Right lobe of liver (tissue), 6 donors: ENCODE results near the gene WDR1. TPM values are rescaled to one million over a fixed set of nuclear protein-coding genes. Genes with fewer than 3 reads are reported as not detected.

Source experiments
- ATAC-seq, 4 donors: fragments of 200-7000 bp; cut with Tn5 transposase; one replicate each; pipeline ENCODE4 v1.9.1; 2020; ENCODE audit warnings: mild to moderate bottlenecking in 4 of 4, moderate library complexity in 4 of 4
- DNase-seq, 3 donors: peaks; one replicate each; pipeline ENCODE4 v3.0.0-alpha.2; 2020
- H3K27ac ChIP-seq, 3 donors: fragments of 200-600 bp; one replicate each; pipeline ENCODE4 v1.8.0; 2022
- H3K27me3 ChIP-seq, 2 donors: fragments of 200-600 bp; one replicate each; pipeline ENCODE4 v1.8.0; 2022
- H3K36me3 ChIP-seq, 4 donors: fragments of 200-600 bp; sonication (generic) in 1 of 4; one replicate each; pipeline versions ENCODE4 v1.5.1 to v1.8.0; 2017 to 2022; ENCODE audit warnings: control low read depth in 1 of 4
- H3K4me1 ChIP-seq, 4 donors: fragments of 200-600 bp; sonication (generic) in 1 of 4; one replicate each; pipeline versions ENCODE4 v1.5.1 to v1.8.0; 2017 to 2022; ENCODE audit warnings: control low read depth in 1 of 4
- H3K4me3 ChIP-seq, 3 donors: fragments of 200-600 bp; one replicate each; pipeline ENCODE4 v1.8.0; 2022
- H3K9me3 ChIP-seq, 4 donors: fragments of 200-600 bp; sonication (generic) in 1 of 4; one replicate each; pipeline versions ENCODE4 v1.5.1 to v1.8.0; 2017 to 2022; ENCODE audit warnings: control low read depth in 1 of 4
- POLR2A ChIP-seq: fragments of 450-650 bp; IDR thresholded peaks from one replicate; pipeline ENCODE4 v1.6.1; 2017; ENCODE audit warnings: antibody characterized with exemption, mild to moderate bottlenecking
- whole genome bisulfite sequencing: methylation state at CpG from one replicate; pipeline ENCODE4 v1.1.6; 2018; ENCODE audit warnings: low coverage, low lambda C conversion rate; ENCODE audit not compliant: insufficient coverage; ENCODE audit errors: missing lambda C conversion rate; 5-methylcytosine and 5-hydroxymethylcytosine counted together
- intact Hi-C, 2 donors: fragments of 100-400 bp; cut with DNase I; formaldehyde crosslinking; loops; one replicate each; pipeline versions ENCODE4 v1.11.2 to v1.14.1; 2022
- total RNA-seq, 6 experiments: library from RNA; depleted of rRNA in 2 of 6; stranded (reverse); fragments of >200 nt in 2 of 6; fragmentation: NEBNext Ultra II Directional in 3 of 6; extraction: Animal tissue kit (Norgen Biotek cat#: 25700) in 3 of 6; gene quantifications; one replicate each; pipeline versions ENCODE4 v1.1.0 to v1.2.4, GENCODE V29; 2016 to 2023
- TF ChIP-seq, protein P1 (sequence below), 4 donors: fragments of 200-600 bp in 3 of 4; fragments of 450-650 bp in 1 of 4; IDR thresholded peaks; one replicate each; pipeline versions ENCODE4 v1.5.1 to v1.8.0; 2016 to 2022; ENCODE audit warnings: antibody characterized with exemption in 4 of 4, mild to moderate bottlenecking in 2 of 4
- donor health status: DM: no; HTN: yes; CAD: no.
- donor health status: DM: no; HTN: no; CAD: no.
- donor health status: DM: no; HTN: no; CAD: no.
- donor health status: DM: no; HTN: yes; CAD: no.
- donor health status: DM: no; HTN: yes; CAD: no.

WDR1 gene
- total RNA-seq, 6 experiments from 2014 or later = 65.1 to 149 (median 76.4) TPM

DNA sequence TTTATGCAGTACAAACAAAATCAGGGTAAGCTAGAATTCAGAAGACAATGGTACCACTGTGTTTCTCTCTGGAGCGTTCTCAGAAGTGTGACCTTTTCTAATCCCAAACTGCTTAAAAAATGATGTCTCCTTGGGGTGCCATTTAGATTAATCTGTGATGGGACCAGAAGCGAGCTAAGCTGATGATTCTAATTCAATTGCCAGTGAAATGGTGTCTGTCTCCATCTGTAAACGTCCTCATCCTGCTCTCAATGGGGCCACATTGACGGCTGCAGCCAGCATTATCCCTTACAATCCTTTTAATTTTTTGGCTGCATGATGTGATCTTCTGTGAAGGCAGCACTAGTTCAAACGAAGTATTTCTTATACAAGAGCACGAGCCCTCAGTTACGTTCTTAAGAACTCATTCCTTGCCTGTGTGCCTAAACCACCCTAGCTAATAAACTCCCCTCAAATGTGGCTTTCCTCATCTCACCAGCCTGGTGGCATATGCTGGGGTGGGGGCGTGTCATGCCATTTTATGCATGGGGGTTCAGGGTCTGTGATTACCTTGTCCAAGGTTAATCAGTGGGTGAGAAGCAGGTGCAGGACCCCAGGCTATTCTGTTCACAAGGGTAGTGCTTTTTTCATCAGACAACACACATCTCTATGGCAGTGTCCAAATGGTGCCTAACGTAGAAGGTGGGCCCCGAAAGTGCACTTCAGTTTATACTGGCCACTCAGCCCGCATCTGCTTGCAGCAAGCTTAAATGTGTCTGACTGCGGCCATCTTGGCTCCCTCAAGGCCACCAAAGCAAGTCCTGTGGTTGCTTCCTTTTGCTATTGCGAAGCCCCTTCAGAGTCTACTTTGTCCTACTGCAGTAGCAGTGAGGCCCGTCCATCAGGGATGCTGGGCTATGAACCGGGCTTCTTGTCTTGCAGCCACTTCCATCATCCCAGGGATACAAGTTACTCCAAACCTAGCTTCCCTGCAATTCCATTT lies 49.6 kb downstream of the WDR1 start:
- H3K27ac ChIP-seq = no peak overlapping the region
- 87% methylated on average over 6 of the region's 15 CpGs for WGBS
- ATAC-seq (no peak), DNase-seq (no peak)
- intact Hi-C loops = no loop called here
- no peaks in the 10 kb centered on the region for H3K27me3 ChIP-seq
- TF ChIP-seq, protein P1, sequence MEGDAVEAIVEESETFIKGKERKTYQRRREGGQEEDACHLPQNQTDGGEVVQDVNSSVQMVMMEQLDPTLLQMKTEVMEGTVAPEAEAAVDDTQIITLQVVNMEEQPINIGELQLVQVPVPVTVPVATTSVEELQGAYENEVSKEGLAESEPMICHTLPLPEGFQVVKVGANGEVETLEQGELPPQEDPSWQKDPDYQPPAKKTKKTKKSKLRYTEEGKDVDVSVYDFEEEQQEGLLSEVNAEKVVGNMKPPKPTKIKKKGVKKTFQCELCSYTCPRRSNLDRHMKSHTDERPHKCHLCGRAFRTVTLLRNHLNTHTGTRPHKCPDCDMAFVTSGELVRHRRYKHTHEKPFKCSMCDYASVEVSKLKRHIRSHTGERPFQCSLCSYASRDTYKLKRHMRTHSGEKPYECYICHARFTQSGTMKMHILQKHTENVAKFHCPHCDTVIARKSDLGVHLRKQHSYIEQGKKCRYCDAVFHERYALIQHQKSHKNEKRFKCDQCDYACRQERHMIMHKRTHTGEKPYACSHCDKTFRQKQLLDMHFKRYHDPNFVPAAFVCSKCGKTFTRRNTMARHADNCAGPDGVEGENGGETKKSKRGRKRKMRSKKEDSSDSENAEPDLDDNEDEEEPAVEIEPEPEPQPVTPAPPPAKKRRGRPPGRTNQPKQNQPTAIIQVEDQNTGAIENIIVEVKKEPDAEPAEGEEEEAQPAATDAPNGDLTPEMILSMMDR (IDR thresholded peaks at IDR 0.05) = no peak
- TF ChIP-seq POLR2A = no peak
- H3K36me3 ChIP-seq = no peaks in the 10 kb centered on the region
- H3K9me3 ChIP-seq = no peaks in the 10 kb centered on the region
- peaks cover 0 to 5% (median 0%) of the 10 kb centered on the region in 4 donors for H3K4me1 ChIP-seq
- no peak overlapping the region for H3K4me3 ChIP-seq

- H3K27me3 ChIP-seq = no peaks in the 10 kb centered on the region
- H3K4me1 ChIP-seq = peaks cover 0 to 5% (median 0%) of the 10 kb centered on the region in 4 donors
- no peaks in the 10 kb centered on the region for H3K9me3 ChIP-seq
- no peak overlapping the region for H3K27ac ChIP-seq
- DNase-seq (no peak), ATAC-seq (no peak)
- no peaks in the 10 kb centered on the region for H3K36me3 ChIP-seq
- TF ChIP-seq POLR2A = no peak
- TF ChIP-seq, protein P1 (IDR thresholded peaks at IDR 0.05) = no peak
- H3K4me3 ChIP-seq = no peak overlapping the region
- intact Hi-C loops = no loop called here
- 65% methylated on average over 2 of the region's 2 CpGs for WGBS
These were observed 50.4 kb downstream of the WDR1 start for GRCh38 chr4:10066206-10066605.

GRCh38 chr4:10063544-10064300 lies 52.9 kb downstream of the WDR1 start:
- no peaks in the 10 kb centered on the region for H3K36me3 ChIP-seq
- ATAC-seq (peak; percentile 97 to 100 (median 100)), DNase-seq (peak; percentile 61 to 78 (median 78))
- H3K27me3 ChIP-seq = no peaks in the 10 kb centered on the region
- H3K9me3 ChIP-seq = no peaks in the 10 kb centered on the region
- 54% methylated on average over 6 of the region's 9 CpGs for WGBS
- no peak for TF ChIP-seq POLR2A
- TF ChIP-seq, protein P1 (IDR thresholded peaks at IDR 0.05) = peak; percentile 60 to 88 (median 80)
- peaks cover 0 to 5% (median 0%) of the 10 kb centered on the region in 4 donors for H3K4me1 ChIP-seq
- intact Hi-C loops = no loop called here
- H3K27ac ChIP-seq = no peak overlapping the region
- no peak overlapping the region for H3K4me3 ChIP-seq

GRCh38 chr4:10061650-10062415 lies 54.8 kb downstream of the WDR1 start:
- no peaks in the 10 kb centered on the region for H3K27me3 ChIP-seq
- intact Hi-C loops = no loop called here
- WGBS = 98% methylated on average over 3 of the region's 3 CpGs
- H3K9me3 ChIP-seq = no peaks in the 10 kb centered on the region
- TF ChIP-seq, protein P1 (IDR thresholded peaks at IDR 0.05) = no peak
- no peaks in the 10 kb centered on the region for H3K36me3 ChIP-seq
- no peak overlapping the region for H3K27ac ChIP-seq
- DNase-seq (no peak), ATAC-seq (no peak)
- peaks cover 0 to 5% (median 0%) of the 10 kb centered on the region in 4 donors for H3K4me1 ChIP-seq
- no peak overlapping the region for H3K4me3 ChIP-seq
